Activated CD4-positive, alpha-beta T cell treated with anti-CD3 and anti-CD28 coated beads, Interleukin-2, amount 50 U/mL, for 1 hour (primary cell): Measurements from ENCODE around the gene ARHGEF40.

ENCODE experiments used
- DNase-seq: peaks from one replicate; pipeline ENCODE4 v3.0.0-alpha.2; 2020

The ARHGEF40 gene

GRCh38 chr14:21098892-21099595 lies 28.9 kb downstream of the ARHGEF40 start:
- no peak for DNase-seq

GRCh38 chr14:21099596-21099985 lies 29.5 kb downstream of the ARHGEF40 start:
- DNase-seq = no peak

- no peak for DNase-seq
Observed at GRCh38 chr14:21100931-21101330, 30.8 kb downstream of the ARHGEF40 start, which contains the start of gene TMEM253. Gene TMEM253, plus strand, starts transcription at chr14:21101066. Its CDS starts 278 bp downstream, at chr14:21101344.

- DNase-seq = no peak
Observed at GRCh38 chr14:21101802-21102413, 31.8 kb downstream of the ARHGEF40 start.

GRCh38 chr14:21102521-21103410 lies 32.7 kb downstream of the ARHGEF40 start:
- DNase-seq = no peak

GRCh38 chr14:21103411-21103709 lies 33.3 kb downstream of the ARHGEF40 start:
- no peak for DNase-seq

GRCh38 chr14:21103710-21104447 lies 33.8 kb downstream of the ARHGEF40 start:
- DNase-seq = peak; percentile 94

- no peak for DNase-seq
Observed at GRCh38 chr14:21104448-21105060, 34.5 kb downstream of the ARHGEF40 start.

GRCh38 chr14:21105095-21105494 lies 35.0 kb downstream of the ARHGEF40 start:
- DNase-seq = no peak

GRCh38 chr14:21106176-21106497 lies 36.0 kb downstream of the ARHGEF40 start:
- DNase-seq = no peak

- DNase-seq = peak; percentile 80
Observed at GRCh38 chr14:21106498-21107282, 36.6 kb downstream of the ARHGEF40 start.

- no peak for DNase-seq
Observed at GRCh38 chr14:21107283-21107800, 37.2 kb downstream of the ARHGEF40 start.

GRCh38 chr14:21108791-21109190 lies 38.7 kb downstream of the ARHGEF40 start:
- no peak for DNase-seq

GRCh38 chr14:21109377-21110138 lies 39.5 kb downstream of the ARHGEF40 start:
- DNase-seq = no peak

GRCh38 chr14:21112255-21112654 lies 42.2 kb downstream of the ARHGEF40 start:
- no peak for DNase-seq

- no peak for DNase-seq
Observed at GRCh38 chr14:21113369-21113768, 43.3 kb downstream of the ARHGEF40 start.

GRCh38 chr14:21118933-21119332 lies 48.8 kb downstream of the ARHGEF40 start:
- DNase-seq = no peak

GRCh38 chr14:21120686-21121085 lies 50.6 kb downstream of the ARHGEF40 start:
- no peak for DNase-seq

- no peak for DNase-seq
Observed at GRCh38 chr14:21121122-21121521, 51.0 kb downstream of the ARHGEF40 start.

- DNase-seq = no peak
Observed at GRCh38 chr14:21123429-21123828, 53.3 kb downstream of the ARHGEF40 start.

GRCh38 chr14:21133901-21134300 lies 63.8 kb downstream of the ARHGEF40 start:
- DNase-seq = no peak
